Subcutaneous adipose tissue (tissue), 4 donors: ENCODE measurements around the gene PGPEP1. TPM values are rescaled to one million over a fixed set of nuclear protein-coding genes. Genes with fewer than 3 reads are reported as not detected.

Source experiments
- total RNA-seq, 4 donors: library from RNA; depleted of rRNA; stranded (reverse); fragments of >200 nt; gene quantifications; one replicate each; pipeline ENCODE4 v1.1.0, GENCODE V29; 2016
- TF ChIP-seq, protein P1 (sequence below): fragments of 450-650 bp; IDR thresholded peaks from one replicate; pipeline ENCODE4 v1.5.1; 2016; ENCODE audit warnings: low read depth, mild to moderate bottlenecking, control low read depth, antibody characterized with exemption, moderate library complexity

PGPEP1 gene
- total RNA-seq, 4 donors from 2014 or later = 17.4 to 33.9 (median 22.6) TPM

DNA sequence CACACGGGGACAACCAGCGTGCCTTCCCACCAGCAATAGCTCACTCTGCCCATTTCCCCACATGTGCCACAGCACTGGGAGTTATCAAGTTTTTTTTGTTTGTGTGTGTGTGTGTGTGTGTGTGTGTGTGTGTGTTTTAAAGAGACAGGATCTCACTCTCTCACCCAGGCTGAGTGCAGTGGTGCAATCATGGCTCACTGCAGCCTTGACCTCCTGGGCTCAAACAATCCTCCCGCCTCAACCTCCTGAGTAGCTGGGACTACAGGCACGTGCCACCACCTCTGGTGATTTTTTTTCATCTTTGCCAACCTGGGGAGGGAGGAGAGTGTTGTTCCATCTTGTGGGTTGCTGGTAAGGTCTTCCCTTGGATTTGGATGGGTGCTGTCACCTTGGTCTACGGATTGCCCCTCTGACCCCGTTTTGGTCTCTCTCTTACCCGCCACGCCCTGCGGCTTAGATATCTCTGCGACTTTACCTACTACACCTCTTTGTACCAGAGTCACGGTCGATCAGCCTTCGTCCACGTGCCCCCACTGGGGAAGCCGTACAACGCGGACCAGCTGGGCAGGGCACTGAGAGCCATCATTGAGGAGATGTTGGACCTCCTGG, 22.6 kb downstream of the PGPEP1 start:
- TF ChIP-seq, protein P1, sequence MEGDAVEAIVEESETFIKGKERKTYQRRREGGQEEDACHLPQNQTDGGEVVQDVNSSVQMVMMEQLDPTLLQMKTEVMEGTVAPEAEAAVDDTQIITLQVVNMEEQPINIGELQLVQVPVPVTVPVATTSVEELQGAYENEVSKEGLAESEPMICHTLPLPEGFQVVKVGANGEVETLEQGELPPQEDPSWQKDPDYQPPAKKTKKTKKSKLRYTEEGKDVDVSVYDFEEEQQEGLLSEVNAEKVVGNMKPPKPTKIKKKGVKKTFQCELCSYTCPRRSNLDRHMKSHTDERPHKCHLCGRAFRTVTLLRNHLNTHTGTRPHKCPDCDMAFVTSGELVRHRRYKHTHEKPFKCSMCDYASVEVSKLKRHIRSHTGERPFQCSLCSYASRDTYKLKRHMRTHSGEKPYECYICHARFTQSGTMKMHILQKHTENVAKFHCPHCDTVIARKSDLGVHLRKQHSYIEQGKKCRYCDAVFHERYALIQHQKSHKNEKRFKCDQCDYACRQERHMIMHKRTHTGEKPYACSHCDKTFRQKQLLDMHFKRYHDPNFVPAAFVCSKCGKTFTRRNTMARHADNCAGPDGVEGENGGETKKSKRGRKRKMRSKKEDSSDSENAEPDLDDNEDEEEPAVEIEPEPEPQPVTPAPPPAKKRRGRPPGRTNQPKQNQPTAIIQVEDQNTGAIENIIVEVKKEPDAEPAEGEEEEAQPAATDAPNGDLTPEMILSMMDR = no peak

DNA sequence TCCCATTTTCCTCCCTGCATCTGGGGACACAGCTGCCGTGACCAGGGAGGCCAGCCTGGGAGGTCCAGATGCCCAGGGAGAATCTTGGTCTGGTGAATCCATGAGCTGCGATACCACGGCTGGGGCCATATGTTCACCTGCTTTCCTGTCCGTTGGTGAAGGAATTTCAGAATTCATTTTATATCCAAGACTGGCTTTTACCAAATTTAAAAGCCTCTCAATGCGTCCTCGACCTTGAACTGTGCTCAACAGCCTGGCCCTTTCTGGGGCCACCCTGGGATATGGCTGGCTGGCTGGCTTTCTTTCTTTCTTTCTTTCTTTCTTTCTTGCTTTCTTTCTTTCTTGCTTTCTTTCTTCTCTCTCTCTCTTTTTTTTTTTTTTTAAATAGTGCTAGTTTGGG, 23.4 kb downstream of the PGPEP1 start:
- TF ChIP-seq, protein P1 = no peak

DNA sequence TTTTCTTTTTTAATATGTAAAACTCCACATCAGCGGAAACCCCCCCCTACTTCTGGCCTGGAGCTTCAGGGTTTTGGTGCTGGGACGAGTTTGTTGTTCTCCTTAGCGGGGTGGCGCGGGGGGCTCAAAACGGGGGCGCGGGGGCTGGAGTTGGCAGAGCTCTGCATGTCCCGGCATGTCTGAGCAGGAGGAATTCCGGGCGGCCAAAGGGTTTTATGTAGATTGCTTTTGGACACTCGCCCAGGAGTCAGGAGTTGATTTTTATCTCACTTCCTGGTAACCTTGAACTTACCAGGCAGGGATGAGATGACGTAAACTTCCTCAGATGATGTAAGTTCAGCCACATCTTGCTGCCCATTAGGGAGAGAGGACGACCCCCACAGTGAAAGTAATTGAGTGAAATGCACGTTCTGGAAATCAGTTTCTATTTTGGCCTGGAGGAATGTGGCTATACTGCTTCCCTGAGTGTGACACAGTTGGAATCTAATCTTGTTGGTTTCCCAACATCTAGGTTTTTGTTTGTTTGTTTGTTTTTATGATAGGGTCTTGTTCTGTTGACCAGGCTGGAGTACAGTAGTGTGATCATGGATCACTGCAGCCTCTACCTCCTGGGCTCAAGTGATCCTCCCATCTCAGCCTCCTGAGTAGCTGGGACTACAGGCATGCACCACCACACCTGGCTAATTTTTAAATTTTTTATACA, 24.6 kb downstream of the PGPEP1 start:
- TF ChIP-seq, protein P1 = no peak

DNA sequence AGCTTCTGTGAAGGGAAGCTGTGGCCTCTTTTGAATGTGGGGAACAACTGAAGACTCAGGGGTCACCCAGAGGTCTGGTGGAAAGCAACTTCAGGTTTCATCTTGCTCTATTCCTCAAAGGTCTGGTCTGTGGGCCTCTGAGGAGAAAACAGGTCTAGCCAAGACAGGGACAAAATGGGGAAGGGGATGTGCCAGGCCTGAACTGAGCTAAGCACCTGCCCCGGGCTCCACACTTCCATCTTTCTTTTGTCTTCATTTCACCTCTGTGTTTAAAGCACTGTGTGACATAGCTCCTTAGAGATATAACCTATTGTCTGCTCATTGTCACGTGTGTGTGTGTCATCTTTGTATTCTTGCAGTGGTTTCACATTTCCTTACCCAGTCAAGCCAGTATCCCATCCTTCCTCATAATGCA, 25.6 kb downstream of the PGPEP1 start:
- TF ChIP-seq, protein P1 = no peak

DNA sequence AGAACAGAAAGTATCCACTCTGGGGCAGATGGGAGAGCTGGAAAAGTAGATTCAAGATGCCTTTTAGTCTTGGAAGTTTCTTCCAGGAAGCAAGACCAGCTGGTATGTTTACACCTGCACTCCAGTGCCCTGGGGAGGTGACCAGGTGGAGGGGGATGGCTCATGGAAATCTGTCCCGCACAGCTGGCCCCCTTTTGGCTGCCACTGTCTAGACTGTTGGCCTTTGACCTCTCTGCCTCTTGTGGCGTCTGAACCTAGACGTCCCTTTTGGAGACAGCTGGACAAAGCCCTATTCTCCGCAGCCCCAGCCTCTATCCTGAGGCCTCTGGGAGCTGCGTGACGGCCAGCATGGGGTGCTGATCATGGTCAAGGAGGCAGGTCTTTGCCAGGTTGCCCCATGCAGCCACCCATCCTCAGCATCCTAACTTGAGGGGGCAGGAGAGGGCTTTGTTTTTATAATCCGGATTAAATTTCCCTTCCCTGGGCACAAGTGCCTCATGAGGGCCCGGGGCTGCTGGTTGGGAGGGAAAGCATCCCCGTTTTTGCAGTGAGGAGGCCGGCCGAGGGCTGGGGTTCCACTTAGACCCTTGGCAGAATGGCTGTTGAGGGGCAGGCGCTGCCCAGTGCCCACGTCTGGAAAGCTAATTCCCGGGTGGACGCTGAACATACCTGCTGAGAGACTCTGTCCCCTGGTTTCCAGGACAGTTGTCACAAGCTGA, 28.3 kb downstream of the PGPEP1 start:
- TF ChIP-seq, protein P1 = no peak

DNA sequence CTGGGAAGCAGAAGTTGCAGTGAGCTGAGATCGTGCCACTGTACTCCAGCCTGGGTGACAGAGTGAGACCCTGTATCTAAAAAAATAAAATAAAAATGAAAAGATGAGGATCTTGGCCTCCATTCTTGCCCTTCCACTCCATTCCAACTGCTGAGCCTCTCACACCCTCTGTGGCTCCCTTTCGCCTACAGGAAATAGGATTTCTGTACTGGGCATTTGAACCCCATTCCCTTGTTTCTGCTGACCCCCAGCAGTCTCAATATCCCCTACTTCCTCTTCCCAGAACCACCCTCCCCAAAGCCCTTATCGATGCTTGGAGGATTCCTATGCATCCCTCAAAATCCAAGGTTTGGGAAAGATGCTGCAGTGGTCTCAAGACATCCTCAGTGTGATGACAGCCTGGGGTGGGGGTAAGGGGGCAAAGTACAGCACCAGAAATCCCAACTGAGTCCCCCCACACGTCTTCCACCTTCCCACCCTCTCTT, 33.1 kb downstream of the PGPEP1 start:
- TF ChIP-seq, protein P1 = no peak
